Activated T-cell treated with anti-CD3 and anti-CD28 coated beads, Interleukin-2, amount 50 U/mL, for 72 hours (primary cell): ENCODE data around the gene KIAA1671. TPM values are rescaled to one million over a fixed set of nuclear protein-coding genes. Genes with fewer than 3 reads are reported as not detected.

Experiments used
- ATAC-seq, 2 donors: fragments of 150-1000 bp; cut with Tn5 transposase; replicated peaks in 1 of 2; 2 replicates each; pipeline ENCODE4 v1.10.0; 2021; ENCODE audit warnings: moderate library complexity in 2 of 2, mild to moderate bottlenecking in 1 of 2
- DNase-seq, 2 donors: peaks; one replicate each; pipeline ENCODE4 v3.0.0; 2021 to 2022; ENCODE audit warnings: mixed read lengths in 1 of 2
- H3K27ac Mint-ChIP-seq: one replicate; pipeline ENCODE4 v1.8.0; 2022; ENCODE audit warnings: mild to moderate bottlenecking, moderate library complexity, mixed read lengths
- H3K27me3 Mint-ChIP-seq: one replicate; pipeline ENCODE4 v1.8.0; 2022; ENCODE audit warnings: low read depth, mixed read lengths
- H3K36me3 Mint-ChIP-seq, 2 donors: one replicate each; pipeline ENCODE4 v1.8.0; 2022; ENCODE audit warnings: mixed read lengths in 2 of 2, mild to moderate bottlenecking in 1 of 2; ENCODE audit not compliant: insufficient read depth in 2 of 2
- H3K4me1 Mint-ChIP-seq: one replicate; pipeline ENCODE4 v1.8.0; 2022; ENCODE audit warnings: low read depth, mixed read lengths
- H3K4me3 Mint-ChIP-seq, 2 donors: one replicate each; pipeline ENCODE4 v1.8.0; 2022; ENCODE audit warnings: mild to moderate bottlenecking in 2 of 2, mixed read lengths in 2 of 2, moderate library complexity in 2 of 2
- H3K9me3 Mint-ChIP-seq, 2 donors: one replicate each; pipeline ENCODE4 v1.8.0; 2022; ENCODE audit warnings: mixed read lengths in 2 of 2
- total RNA-seq, 2 donors: library from RNA; stranded (reverse); gene quantifications; one replicate each; pipeline ENCODE4 v1.2.3, GENCODE V29; 2022

The KIAA1671 gene
- total RNA-seq, 2 donors from 2014 or later, result 6.6 to 10.8 TPM

GRCh38 chr22:25110846-25111578 lies 158.5 kb downstream of the KIAA1671 start:
- Mint-ChIP-seq H3K27ac (peak overlapping the region; percentile 7), H3K9me3 (no peaks in the 10 kb centered on the region), H3K27me3 (no peaks in the 10 kb centered on the region), H3K36me3 (no peaks in the 10 kb centered on the region), H3K4me1 (peaks cover 25% of the 10 kb centered on the region), H3K4me3 (peak overlapping the region; percentile 88 to 94)
- DNase-seq (peak; percentile 38 to 48), ATAC-seq (peak; percentile 74 to 78)

- H3K27me3 Mint-ChIP-seq, result no peaks in the 10 kb centered on the region
- H3K4me1 Mint-ChIP-seq, result peaks cover 21% of the 10 kb centered on the region
- ATAC-seq (no peak), DNase-seq (no peak)
- H3K27ac Mint-ChIP-seq, result no peak overlapping the region
- no peaks in the 10 kb centered on the region for H3K36me3 Mint-ChIP-seq
- peak overlapping the region; percentile 88 to 94 for H3K4me3 Mint-ChIP-seq
- H3K9me3 Mint-ChIP-seq, result no peaks in the 10 kb centered on the region
Measured at GRCh38 chr22:25111579-25112517, 159.3 kb downstream of the KIAA1671 start.

GRCh38 chr22:25112538-25113253 lies 160.2 kb downstream of the KIAA1671 start:
- Mint-ChIP-seq H3K4me3 (peak overlapping the region; percentile 19 to 94), H3K27ac (no peak overlapping the region), H3K4me1 (peaks cover 21% of the 10 kb centered on the region), H3K27me3 (no peaks in the 10 kb centered on the region), H3K9me3 (no peaks in the 10 kb centered on the region), H3K36me3 (no peaks in the 10 kb centered on the region)
- no peak for DNase-seq
- no peak for ATAC-seq

GRCh38 chr22:25113316-25113721 lies 160.8 kb downstream of the KIAA1671 start:
- H3K36me3 Mint-ChIP-seq, result peaks cover 0 to 2% of the 10 kb centered on the region in 2 donors
- no peaks in the 10 kb centered on the region for H3K27me3 Mint-ChIP-seq
- H3K27ac Mint-ChIP-seq, result no peak overlapping the region
- H3K4me1 Mint-ChIP-seq, result peaks cover 21% of the 10 kb centered on the region
- ATAC-seq, result no peak
- no peaks in the 10 kb centered on the region for H3K9me3 Mint-ChIP-seq
- no peak for DNase-seq
- no peak overlapping the region for H3K4me3 Mint-ChIP-seq

DNA sequence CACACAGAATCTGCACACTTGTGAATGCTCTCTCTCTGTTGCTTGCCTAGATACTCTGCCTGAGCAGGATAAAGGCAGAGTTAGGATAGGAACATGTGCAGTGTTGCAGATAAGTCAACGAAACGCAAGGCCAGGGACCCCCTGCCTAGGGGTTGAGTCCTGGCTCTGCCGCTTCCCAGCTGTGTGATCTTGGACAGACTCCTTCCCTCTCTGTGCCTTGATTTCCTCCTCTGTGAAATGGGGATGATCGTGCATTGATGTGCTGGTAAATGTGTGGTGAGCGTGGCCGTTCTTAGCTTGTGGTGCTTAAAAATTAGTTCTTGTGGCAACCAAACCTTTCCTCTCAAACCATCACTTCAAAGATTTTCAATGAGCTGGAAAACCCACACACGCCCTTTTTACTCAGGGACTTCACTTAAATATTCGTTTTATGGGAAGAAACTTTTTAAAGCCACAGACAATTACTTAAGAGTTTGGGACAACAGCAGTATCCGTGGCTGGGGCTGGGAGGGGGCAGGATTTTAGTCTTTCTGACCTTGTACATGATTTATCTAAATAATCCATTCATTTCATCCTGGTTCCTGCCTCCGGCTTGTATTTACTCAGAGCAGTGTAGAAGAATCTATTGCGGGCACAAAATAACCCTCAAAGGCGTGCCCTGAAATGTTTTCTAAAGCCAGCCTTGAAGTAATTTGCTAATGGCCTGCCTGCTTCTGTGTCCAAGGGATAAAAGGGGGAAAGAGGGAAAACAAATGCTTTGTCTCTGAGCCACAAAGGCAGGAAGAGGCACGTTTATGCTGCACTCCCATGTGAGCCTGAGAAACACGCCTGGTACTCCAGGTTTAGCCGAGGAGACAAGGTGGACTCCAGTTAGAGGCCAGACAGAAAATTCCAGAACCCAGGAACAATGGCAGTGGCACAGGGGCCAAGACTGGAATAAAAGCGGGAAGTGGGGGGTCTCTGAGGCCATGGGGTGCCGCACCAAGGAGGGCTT lies 162.2 kb downstream of the KIAA1671 start:
- Mint-ChIP-seq H3K27me3 (no peaks in the 10 kb centered on the region), H3K4me3 (no peak overlapping the region), H3K27ac (no peak overlapping the region), H3K36me3 (peaks cover 0 to 2% of the 10 kb centered on the region in 2 donors), H3K4me1 (peaks cover 23% of the 10 kb centered on the region), H3K9me3 (no peaks in the 10 kb centered on the region)
- ATAC-seq (no peak), DNase-seq (no peak)

- Mint-ChIP-seq H3K27me3 (no peaks in the 10 kb centered on the region), H3K4me1 (peaks cover 8% of the 10 kb centered on the region), H3K27ac (no peak overlapping the region), H3K36me3 (peaks cover 2 to 6% of the 10 kb centered on the region in 2 donors), H3K4me3 (no peak overlapping the region), H3K9me3 (peaks cover 0 to 2% of the 10 kb centered on the region in 2 donors)
- DNase-seq (no peak), ATAC-seq (no peak)
Measured at GRCh38 chr22:25119609-25120008, 167.1 kb downstream of the KIAA1671 start.

- no peak for ATAC-seq
- Mint-ChIP-seq H3K27ac (no peak overlapping the region), H3K27me3 (no peaks in the 10 kb centered on the region), H3K4me3 (no peak overlapping the region), H3K9me3 (peaks cover 0 to 2% of the 10 kb centered on the region in 2 donors), H3K36me3 (peaks cover 2 to 6% of the 10 kb centered on the region in 2 donors), H3K4me1 (peaks cover 8% of the 10 kb centered on the region)
- DNase-seq, result no peak
Measured at GRCh38 chr22:25120093-25120561, 167.6 kb downstream of the KIAA1671 start.

GRCh38 chr22:25120761-25121212 lies 168.3 kb downstream of the KIAA1671 start:
- peaks cover 2 to 6% of the 10 kb centered on the region in 2 donors for H3K36me3 Mint-ChIP-seq
- no peak overlapping the region for H3K27ac Mint-ChIP-seq
- H3K27me3 Mint-ChIP-seq, result no peaks in the 10 kb centered on the region
- H3K9me3 Mint-ChIP-seq, result peaks cover 0 to 2% of the 10 kb centered on the region in 2 donors
- DNase-seq (no peak), ATAC-seq (no peak)
- H3K4me1 Mint-ChIP-seq, result peaks cover 8% of the 10 kb centered on the region
- H3K4me3 Mint-ChIP-seq, result no peak overlapping the region

DNA sequence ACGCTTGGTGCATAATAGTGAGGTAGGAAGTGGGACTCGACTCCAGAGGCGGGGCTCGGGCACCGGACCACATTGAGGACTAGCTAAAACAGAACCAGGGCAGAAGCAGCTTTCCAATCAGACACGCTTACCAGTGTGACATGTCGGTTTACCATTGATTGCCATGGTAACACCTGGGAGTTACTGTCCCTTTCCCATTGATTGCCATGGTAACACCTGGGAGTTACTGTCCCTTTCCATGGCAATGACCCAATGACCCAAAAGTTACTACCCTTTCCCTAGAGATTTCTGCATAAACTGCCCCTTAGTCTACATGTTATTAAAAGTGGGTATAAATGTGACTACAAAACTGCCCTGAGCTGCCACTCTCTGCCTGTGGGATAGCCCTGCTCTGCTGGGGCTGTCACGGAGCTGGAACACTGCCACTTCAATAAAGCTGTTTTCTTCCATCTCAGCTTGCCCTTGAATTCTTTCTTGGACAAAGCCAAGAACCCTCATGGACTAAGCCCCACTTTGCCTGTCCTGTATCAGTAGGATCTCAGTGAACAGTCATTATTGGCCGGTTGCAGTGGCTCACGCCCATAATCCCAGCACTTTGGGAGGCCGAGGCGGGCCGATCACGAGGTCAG lies 169.7 kb downstream of the KIAA1671 start:
- no peak overlapping the region for H3K27ac Mint-ChIP-seq

DNA sequence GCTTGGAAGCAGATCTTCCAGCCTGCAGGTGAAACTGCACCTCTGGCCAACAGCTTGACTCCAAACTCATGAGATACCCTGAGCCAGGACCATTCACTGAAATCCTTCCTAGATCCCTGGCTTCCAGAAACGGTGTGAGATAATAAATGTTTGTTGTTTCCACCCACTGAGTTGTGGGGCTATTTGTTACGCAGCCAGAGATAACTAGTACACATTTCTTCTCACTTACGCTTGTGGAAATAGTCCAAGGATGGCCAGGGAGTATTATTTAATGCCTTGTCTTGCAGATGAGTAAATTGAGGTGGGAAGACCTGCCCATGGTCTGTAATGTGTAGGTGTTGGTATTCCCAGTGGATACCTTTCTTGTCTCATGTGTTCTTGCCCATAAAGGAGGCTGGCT lies 171.2 kb downstream of the KIAA1671 start:
- no peaks in the 10 kb centered on the region for H3K27me3 Mint-ChIP-seq
- H3K4me1 Mint-ChIP-seq, result peaks cover 8% of the 10 kb centered on the region
- peaks cover 2 to 4% of the 10 kb centered on the region in 2 donors for H3K36me3 Mint-ChIP-seq
- no peak overlapping the region for H3K27ac Mint-ChIP-seq
- H3K9me3 Mint-ChIP-seq, result peaks cover 0 to 2% of the 10 kb centered on the region in 2 donors
- DNase-seq, result no peak
- ATAC-seq, result no peak
- H3K4me3 Mint-ChIP-seq, result no peak overlapping the region

More for the DNA sequence above, 169.7 kb downstream of the KIAA1671 start:
- Mint-ChIP-seq H3K4me1 (peaks cover 8% of the 10 kb centered on the region), H3K36me3 (peaks cover 2 to 6% of the 10 kb centered on the region in 2 donors), H3K4me3 (no peak overlapping the region), H3K27me3 (no peaks in the 10 kb centered on the region), H3K9me3 (peaks cover 0 to 2% of the 10 kb centered on the region in 2 donors)
- no peak for ATAC-seq
- DNase-seq, result no peak

DNA sequence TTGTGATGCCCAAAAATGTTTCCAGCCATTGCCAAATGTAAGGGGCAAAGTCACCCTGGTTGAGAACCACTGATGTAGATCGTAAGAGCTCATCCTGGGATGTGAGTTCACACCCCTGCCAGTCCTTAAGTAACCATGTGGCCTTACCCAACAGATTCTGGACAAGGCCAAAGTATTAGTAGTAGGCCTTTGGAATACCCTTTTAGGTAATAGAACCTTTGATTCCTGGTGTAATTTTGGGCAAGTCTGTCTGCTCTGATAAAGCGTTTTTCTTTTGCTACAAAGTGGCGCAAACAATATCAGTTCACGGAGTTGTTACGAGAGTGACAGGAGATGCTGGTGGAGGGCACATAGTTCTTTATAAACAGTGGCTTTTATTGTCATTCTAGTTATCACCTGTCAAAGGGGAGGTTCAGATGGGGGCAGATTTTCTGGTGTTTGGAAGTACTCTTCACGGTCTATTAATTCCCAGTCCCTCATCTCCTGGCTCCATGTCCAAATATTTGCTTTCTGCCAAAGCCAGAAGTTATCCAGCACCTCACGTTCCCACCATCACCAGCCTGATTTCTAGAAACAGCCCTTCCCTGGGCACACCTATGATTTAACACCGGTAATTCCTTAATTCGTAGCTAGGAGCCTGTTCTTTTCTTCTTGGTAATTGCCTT lies 173.3 kb downstream of the KIAA1671 start:
- Mint-ChIP-seq H3K27ac (no peak overlapping the region), H3K4me1 (no peaks in the 10 kb centered on the region), H3K36me3 (peaks cover 2 to 4% of the 10 kb centered on the region in 2 donors), H3K9me3 (peaks cover 0 to 2% of the 10 kb centered on the region in 2 donors), H3K27me3 (no peaks in the 10 kb centered on the region), H3K4me3 (no peak overlapping the region)
- ATAC-seq (no peak), DNase-seq (no peak)
